Right renal cortex interstitium (tissue), 3 donors: ENCODE results near the gene RAB3C. TPM values are rescaled to one million over a fixed set of nuclear protein-coding genes. Genes with fewer than 3 reads are reported as not detected.
"Not testable (repeated sequence)": the region's sequence is repeated elsewhere in the genome, so short reads cannot be mapped to it uniquely, and the experiment has no call there.

Source experiments
- DNase-seq, 3 donors: peaks; one replicate each; pipeline ENCODE4 v3.0.0-alpha.2; 2013; ENCODE audit warnings: low read depth in 3 of 3, low spot score in 2 of 3
- polyA plus RNA-seq, 3 donors: library from polyadenylated mRNA; unstranded; fragments of 120-200 nt; gene quantifications; one replicate each; pipeline ENCODE4 v1.2.1, GENCODE V29; 2013; ENCODE audit not compliant: insufficient read length in 3 of 3

The RAB3C gene
- polyA plus RNA-seq, 3 donors = 1.9 to 4.8 (median 2.2) TPM

- not testable (repeated sequence) for DNase-seq
These were observed 17.7 kb downstream of the RAB3C start for GRCh38 chr5:58600613-58601012.

DNA sequence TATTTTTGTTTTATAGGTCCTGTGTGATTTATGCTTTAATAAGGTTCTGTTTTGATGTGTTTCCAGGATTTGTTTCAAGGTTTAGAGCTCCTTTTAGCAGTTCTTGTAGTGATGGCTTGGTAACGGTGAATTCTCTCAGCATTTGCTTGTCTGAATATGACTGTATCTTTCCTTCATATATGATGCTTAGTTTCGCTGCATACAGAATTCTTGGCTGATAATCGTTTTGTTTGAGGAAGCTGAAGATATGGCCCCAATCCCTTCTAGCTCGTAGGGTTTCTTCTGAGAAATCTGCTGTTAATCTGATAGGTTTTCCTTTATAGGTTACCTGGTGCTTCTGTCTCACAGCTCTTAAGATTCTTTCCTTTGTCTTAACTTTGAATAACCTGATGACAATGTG is 20.0 kb downstream of the RAB3C start:
- not testable (repeated sequence) for DNase-seq

GRCh38 chr5:58606064-58606463 is 23.2 kb downstream of the RAB3C start:
- no peak for DNase-seq

- no peak for DNase-seq
These were observed 33.1 kb downstream of the RAB3C start for GRCh38 chr5:58615972-58616371.

DNA sequence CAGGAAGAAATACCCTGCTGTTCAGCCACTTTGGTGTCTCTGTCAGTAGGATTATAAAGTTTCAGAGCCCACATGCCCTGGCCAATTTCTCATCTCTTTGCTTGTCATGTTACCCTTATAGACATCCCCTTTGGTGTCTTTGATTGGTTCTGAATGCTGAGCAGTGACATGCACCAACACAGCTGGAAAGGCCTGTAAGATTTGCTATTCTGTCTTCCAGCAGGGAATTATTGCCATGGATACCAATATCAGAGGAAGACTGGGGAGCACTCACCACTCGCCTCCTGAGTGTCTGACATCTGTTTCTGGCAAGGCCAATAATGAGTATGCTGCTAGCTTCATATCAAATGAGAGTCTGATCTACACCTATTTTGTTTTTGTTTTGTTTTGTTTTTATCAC is 34.4 kb downstream of the RAB3C start:
- DNase-seq = no peak

GRCh38 chr5:58620336-58620735 is 37.5 kb downstream of the RAB3C start:
- DNase-seq = no peak

DNA sequence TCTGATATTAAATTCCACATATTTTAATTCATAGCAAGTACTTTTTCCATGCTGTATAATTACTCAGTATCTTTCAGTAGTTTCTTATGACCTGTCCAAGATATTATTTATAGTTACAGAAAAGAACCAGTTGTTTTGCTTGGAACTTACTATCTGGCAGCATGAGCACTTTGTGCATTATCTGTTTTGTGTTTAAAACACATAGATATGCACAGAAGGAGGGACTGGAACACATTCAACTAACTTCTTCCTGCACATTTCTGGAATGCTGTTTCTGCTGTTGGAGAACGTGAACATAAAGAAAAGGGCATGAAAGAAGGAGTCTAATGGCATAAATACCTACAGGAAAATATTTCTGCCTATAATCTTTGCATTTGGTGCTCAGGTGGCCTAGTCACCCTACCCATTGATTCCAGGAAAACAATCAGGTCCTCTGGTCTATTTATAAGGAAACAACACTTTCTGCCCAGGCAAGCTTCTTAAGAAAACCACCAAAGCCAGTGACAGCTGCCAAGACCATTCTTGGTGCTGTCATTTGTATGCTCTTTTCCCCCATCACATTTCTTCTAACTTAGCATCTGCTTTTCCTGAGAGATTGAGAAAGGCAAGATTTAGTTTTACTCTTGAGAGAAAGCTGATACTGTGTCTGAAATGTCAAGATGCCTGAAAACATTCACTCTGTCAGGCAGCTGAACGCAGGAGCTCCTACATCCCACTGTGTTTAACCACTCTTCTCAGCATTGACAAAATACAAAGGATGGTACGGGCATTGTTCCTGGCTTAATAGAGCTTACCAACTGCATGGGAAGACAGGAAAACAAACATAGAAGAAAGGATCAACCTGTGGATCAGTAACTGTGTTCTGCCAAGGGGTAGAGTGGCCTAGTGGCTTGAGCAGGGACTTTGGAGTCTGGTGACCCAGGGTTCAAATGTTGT is 40.3 kb downstream of the RAB3C start:
- DNase-seq = no peak

DNA sequence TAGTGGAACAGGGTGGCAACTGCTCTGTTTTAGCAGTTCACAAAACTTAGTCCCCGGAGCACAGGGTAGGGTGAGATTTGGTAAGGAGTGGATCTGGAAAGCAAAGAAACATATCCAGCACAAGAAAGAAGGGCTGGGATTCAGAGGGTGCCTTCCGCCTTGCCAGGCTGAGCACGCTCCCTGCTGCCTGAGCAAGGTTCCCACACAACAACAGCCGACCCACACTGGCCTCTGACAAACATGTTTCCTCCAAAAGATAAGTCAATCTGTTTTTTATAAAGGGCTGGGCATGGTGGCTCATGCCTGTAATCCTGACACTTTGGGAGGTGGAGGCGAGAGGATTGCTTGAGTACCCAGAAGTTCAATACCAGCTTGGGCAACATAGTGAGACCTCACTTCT is 45.8 kb downstream of the RAB3C start:
- DNase-seq = no peak

DNA sequence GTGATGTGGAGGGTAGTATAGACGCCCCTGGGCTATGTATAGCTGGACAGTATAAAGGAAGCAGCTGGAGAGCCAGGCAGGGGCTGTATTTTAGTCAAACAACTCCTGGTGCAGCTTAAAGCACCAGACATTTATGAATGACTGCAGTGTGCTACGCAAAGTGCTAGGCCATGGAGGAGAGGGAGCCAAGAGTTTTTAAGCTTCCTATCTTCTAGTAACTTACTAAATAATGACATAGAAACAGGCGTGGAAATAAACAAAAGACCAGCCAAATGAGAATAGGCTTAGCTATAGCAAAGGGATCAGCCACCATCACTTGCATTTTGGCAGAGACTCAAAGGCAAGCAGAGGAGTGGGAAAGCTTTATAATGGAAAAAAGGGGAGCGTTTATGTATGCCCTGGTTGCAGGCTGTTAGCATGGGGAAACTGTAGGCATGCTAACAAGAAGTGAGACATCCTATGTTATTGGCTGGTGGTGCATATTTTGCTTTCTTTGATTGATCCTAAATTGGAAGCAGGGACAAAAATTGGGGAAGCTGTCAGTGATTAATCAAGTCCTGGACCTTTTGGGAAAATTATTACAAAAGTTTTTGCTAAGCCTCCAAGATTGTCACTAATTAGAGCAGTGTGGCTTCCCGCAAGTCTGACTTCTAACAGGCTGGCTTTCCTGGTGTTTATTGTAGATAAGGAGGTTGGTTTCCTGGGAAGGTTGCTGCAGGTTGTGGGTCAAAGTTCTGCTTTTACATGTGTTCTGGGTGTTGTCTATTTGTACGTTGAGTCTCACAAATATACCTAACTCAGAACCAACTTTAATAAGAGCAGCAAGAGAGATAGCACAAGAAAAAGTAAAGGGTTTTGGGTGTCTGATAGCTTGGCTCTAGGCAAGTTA is 46.6 kb downstream of the RAB3C start:
- DNase-seq = no peak

DNA sequence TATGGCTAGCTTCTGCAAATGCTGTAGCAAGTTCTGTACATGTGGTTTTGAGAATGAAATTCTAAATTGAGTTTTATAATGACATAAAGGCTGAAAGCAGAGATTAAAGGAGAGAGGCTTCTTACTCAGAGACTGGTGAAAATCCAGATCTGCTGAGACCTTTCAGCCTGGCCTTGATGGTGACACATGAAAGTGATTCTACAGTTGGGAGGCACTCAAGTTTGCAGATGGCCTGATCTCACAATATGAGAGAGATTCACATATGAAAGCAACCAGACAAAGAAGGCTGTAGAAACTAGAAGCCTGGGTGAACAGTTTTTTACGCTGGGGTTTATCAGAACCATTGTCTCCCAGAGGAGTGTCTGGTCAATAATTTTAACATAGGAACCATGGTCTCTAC is 49.0 kb downstream of the RAB3C start:
- DNase-seq = no peak

DNA sequence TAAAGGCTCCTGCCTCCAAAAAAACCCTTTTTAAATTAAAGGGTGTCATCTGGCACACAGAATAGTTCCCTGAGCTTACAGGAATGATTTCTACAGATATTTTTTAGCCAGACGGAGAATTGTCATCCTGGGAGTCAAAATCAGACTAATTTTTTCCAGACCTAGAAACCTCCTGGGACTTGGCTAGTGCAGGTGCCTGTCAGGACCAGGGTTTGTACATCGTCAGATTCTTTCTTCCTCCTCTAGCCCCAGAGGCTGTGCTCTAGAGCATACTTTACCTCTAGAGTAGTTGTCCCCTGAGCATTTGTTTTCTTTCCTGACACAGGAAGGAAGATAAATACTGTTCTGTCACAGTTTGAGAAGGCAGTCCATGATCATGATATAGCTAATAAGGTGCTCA is 52.5 kb downstream of the RAB3C start:
- no peak for DNase-seq

DNA sequence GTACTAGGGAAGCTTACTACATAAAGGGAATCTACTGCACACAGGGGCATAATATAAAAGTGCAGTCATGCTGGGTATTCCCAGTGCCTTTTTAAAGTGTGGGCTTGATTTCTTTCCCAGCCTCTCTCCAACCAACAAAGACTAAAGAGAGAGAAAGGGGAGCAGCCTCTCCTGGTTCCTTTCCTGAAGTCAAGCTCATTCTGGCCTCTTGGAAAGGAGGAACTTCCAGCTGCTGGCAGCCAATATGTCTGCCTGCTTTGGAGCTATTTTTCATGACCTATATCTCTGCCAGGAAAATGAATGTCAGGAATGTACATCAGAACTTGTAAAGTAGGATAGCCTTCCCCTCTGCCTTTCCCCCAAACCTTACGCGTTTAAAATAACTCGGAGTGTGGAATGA is 57.1 kb downstream of the RAB3C start:
- no peak for DNase-seq

DNA sequence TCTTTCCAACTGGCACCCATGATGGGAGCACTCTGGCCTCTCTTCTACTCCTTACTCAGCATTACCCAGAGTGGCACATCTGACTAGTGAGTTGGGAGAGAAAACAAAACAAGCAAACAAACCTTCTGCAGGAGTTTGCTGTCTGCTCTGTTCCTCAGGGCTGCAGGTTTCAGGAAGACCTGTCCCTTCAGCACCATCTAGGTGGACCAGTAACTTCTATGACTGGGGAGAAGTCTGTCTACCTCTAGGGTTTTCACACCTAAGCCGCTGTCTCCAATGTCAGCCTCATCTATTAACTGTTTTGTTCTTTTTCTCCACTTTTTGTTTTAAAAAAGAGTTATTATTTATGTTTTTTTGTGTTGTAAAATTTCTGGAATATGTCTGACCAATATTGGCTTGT is 58.7 kb downstream of the RAB3C start:
- no peak for DNase-seq

DNA sequence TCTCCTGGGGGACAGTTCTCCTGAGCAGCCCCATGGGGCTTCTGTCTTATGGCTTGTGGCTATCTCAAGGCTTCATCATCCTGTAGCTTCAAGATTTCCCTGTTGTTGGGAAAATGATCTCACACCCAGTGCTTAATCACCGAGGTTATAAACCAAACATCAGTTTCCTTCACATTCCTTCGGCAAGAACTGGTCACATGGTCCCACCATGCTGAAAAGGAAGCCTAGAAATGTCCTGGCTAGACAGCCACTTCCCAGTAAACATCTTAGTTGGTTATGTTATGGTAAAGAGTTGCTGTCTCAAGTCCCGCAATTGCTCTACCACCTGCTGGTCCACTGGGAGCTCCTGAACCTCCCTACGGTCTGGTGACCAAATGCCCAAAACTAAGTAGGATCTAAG is 66.0 kb downstream of the RAB3C start:
- DNase-seq = no peak

GRCh38 chr5:58649716-58650115 is 66.8 kb downstream of the RAB3C start:
- no peak for DNase-seq

- DNase-seq = no peak
These were observed 70.6 kb downstream of the RAB3C start for GRCh38 chr5:58653521-58653920.

DNA sequence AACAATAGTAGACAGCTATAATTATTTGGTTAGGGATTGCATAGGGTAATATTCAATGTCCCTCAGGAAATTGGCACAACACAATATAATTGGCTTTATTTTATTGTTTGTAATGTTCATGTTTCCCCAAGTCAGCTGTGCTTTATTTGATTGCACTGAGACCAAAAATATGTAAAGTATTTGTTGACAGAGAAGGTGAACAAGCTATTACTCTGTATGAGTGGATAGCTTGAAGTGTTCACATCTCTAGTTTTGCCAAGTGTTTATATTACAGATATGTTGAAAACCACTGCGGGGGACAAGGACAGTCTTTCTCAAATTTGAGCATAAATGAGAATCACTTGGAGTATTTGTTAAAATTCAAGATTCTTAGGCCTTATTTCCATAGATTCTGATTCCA is 83.3 kb downstream of the RAB3C start:
- DNase-seq = no peak

- no peak for DNase-seq
These were observed 84.0 kb downstream of the RAB3C start for GRCh38 chr5:58666598-58667581.

DNA sequence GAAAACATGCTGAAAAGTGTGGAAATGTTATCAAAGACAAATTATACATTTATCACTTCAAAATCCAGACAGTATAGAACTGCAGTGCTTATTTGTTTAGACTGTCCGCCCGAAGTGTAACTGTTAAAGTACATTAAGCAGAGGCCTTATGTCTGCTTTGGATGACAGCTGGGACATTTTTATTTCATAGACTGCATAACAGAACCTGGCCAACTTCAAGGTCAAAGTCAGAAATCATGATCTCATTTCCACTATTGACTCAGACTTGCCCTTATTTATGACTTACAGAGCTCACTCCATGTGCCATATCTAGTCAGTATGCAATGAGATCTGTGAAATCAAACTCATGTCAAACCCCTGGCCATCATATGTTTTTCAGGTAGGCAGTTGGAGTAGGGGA is 87.7 kb downstream of the RAB3C start:
- DNase-seq = no peak

GRCh38 chr5:58671155-58671554 is 88.3 kb downstream of the RAB3C start:
- no peak for DNase-seq
